H1 (cell line): Measurements from ENCODE around the gene UBE3B. TPM values are rescaled to one million over a fixed set of nuclear protein-coding genes. Genes with fewer than 3 reads are reported as not detected.

Experiments used
- HDAC6 ChIP-seq: IDR thresholded peaks from one replicate; pipeline ENCODE4 v1.7.1; 2012; ENCODE audit warnings: low read depth, mild to moderate bottlenecking, inconsistent platforms, low read length, moderate library complexity
- polyA plus RNA-seq, 7 experiments: library from polyadenylated mRNA; depleted of rRNA in 3 of 7; stranded (reverse) in 5 of 7; unstranded in 2 of 7; fragments of >200 nt in 5 of 7; fragments of 200-250 nt in 2 of 7; gene quantifications; 1 replicate in 5 of 7; 2 replicates in 1 of 7; 4 replicates in 1 of 7; pipeline versions ENCODE4 v1.2.1 to v1.2.3, GENCODE V29; 2011 to 2013; ENCODE audit warnings: missing spikeins in 2 of 7, mixed read lengths in 2 of 7
- total RNA-seq: library from RNA; stranded (reverse); fragmentation: NEBNext Ultra II Directional; extraction: Animal tissue kit (Norgen Biotek cat#: 25700); gene quantifications from 2 replicates; pipeline ENCODE4 v1.2.1, GENCODE V29; 2021

UBE3B gene
- total and polyA plus RNA-seq, 2 of the 8 experiments (the other 6 are each of a cell fraction or from before 2014, with no cell fraction given), result 14.0 to 21.1 TPM

DNA sequence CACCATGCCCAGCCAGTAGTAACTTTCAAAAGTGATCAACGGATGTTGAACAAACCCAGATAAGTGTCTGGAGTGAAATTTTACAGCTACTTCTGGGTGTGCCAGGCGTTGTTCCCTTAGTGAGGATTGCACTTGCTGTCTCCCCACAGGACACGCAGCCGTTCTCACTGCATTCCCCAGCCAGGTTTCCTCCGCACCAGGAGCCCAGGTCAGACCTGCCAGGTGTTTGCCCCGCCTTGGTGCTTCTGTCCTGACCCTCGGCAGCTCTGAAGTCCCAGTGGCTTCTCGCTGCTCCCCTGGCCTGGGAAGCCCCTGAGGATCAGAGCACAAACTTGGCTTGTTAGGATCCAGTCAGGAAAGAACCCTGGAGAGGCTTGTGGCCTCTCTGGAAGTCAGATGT is 59.7 kb downstream of the UBE3B start (continued):
- TF ChIP-seq HDAC6, result no peak
- TF ChIP-seq, all 59 proteins: peak for 0
